Activated naive CD8-positive, alpha-beta T cell treated with anti-CD3 and anti-CD28 coated beads, Interleukin-2, amount 50 U/mL, for 24 hours (primary cell): Measurements from ENCODE around the gene ENO2.

Source experiments
- ATAC-seq: fragments of 150-1000 bp; cut with Tn5 transposase; one replicate; pipeline ENCODE4 v1.10.0; 2021
- DNase-seq: peaks from one replicate; pipeline ENCODE4 v3.0.0; 2021
- H3K27ac Mint-ChIP-seq: one replicate; pipeline ENCODE4 v1.8.0; 2021; ENCODE audit warnings: mild to moderate bottlenecking, mixed read lengths
- H3K27me3 Mint-ChIP-seq: one replicate; pipeline ENCODE4 v1.8.0; 2021; ENCODE audit warnings: mixed read lengths
- H3K36me3 Mint-ChIP-seq: one replicate; pipeline ENCODE4 v1.8.0; 2021; ENCODE audit warnings: low read depth, mixed read lengths
- H3K4me1 Mint-ChIP-seq: one replicate; pipeline ENCODE4 v1.8.0; 2021; ENCODE audit warnings: mixed read lengths
- H3K4me3 Mint-ChIP-seq: one replicate; pipeline ENCODE4 v1.8.0; 2021; ENCODE audit warnings: mild to moderate bottlenecking, moderate library complexity, mixed read lengths
- H3K9me3 Mint-ChIP-seq: one replicate; pipeline ENCODE4 v1.8.0; 2021; ENCODE audit warnings: mixed read lengths

The ENO2 gene

GRCh38 chr12:6914947-6915788 is 788 bp downstream of the ENO2 start:
- DNase-seq (no peak), ATAC-seq (peak; percentile 25)
- H3K36me3 Mint-ChIP-seq = peaks cover 15% of the 10 kb centered on the region

DNA sequence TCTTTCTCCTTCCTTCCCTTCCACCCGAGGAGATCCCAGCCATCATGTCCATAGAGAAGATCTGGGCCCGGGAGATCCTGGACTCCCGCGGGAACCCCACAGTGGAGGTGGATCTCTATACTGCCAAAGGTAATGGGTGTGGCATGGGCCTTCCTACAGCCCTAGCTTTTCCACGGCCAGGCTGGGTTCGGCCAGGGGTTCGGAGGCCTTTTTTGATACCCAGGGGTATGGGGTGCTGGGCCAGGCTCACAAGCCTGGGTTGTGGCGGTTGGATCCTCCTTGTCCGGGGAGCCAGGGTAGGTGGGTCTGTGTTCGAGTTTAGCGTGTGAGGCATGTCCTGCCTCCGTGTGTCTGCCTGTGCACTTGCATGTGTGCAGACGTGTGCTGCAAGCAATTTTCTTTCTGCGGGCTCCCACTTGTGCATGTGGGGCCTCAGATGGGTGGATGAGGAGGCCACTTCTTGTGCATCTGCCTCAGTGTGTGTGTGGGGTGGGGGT is 1.5 kb downstream of the ENO2 start:
- ATAC-seq (no peak), DNase-seq (no peak)
- H3K36me3 Mint-ChIP-seq = peaks cover 15% of the 10 kb centered on the region
- H3K9me3 Mint-ChIP-seq = no peaks in the 10 kb centered on the region
- peak overlapping the region; percentile 93 for H3K4me3 Mint-ChIP-seq
- H3K27ac Mint-ChIP-seq = peak overlapping the region; percentile 42
- H3K4me1 Mint-ChIP-seq = peaks cover 34% of the 10 kb centered on the region
- peaks cover 2% of the 10 kb centered on the region for H3K27me3 Mint-ChIP-seq

More at GRCh38 chr12:6914947-6915788, 788 bp downstream of the ENO2 start:
- Mint-ChIP-seq H3K27me3 (peaks cover 2% of the 10 kb centered on the region), H3K4me1 (peaks cover 34% of the 10 kb centered on the region), H3K4me3 (peak overlapping the region; percentile 93), H3K27ac (peak overlapping the region; percentile 81), H3K9me3 (no peaks in the 10 kb centered on the region)

DNA sequence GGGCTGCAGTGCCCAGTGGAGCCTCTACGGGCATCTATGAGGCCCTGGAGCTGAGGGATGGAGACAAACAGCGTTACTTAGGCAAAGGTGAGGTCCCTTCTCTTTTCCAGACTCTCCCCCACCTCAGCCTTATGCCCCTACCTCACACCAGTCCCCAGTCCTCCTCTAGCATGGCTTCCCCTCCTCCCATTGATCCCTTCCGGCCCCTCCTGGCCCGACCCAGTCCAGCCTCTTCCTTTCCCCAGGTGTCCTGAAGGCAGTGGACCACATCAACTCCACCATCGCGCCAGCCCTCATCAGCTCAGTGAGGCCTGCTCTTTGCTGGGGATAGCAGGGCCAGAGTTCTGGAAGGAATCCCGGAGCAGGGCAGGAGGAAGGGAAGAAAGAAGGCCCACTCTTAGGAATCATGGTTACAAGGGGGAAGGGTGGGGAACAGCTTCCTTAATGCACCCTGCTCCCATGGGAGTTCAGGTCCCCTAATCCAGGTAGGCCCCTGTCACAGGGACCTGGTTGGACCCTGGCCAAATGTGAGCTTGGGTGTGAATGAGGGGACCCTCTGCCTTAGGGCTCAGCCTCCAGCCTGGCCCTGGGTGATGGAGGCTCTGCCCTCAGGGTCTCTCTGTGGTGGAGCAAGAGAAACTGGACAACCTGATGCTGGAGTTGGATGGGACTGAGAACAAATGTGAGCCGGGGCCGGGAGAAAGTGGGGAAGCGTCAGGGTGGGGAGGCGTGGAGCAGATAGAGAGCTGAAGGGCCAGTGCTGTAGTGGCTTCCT is 2.2 kb downstream of the ENO2 start:
- Mint-ChIP-seq H3K4me1 (peaks cover 34% of the 10 kb centered on the region), H3K4me3 (no peak overlapping the region)

DNA sequence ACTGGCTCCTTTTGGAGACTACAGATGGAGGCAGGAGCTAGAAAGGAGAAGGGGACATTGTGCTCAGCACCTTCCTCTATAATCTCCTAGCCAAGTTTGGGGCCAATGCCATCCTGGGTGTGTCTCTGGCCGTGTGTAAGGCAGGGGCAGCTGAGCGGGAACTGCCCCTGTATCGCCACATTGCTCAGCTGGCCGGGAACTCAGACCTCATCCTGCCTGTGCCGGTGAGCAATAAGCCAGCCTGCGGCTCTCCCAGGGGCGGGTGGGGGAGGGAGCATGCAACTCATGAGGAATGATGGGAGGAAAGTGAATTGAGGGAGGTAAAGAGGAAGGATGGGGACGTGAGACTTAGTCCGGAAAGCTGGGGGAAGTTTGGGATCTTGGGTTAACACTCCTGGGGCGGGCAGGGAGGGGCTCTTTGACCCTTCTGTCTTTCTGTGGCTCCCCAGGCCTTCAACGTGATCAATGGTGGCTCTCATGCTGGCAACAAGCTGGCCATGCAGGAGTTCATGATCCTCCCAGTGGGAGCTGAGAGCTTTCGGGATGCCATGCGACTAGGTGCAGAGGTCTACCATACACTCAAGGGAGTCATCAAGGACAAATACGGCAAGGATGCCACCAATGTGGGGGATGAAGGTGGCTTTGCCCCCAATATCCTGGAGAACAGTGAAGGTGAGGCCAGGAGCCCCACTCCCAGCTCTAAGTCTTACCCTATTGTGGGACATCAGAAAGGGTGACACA is 3.3 kb downstream of the ENO2 start:
- peaks cover 39% of the 10 kb centered on the region for H3K4me1 Mint-ChIP-seq
- H3K4me3 Mint-ChIP-seq = no peak overlapping the region
- no peak overlapping the region for H3K27ac Mint-ChIP-seq
- no peaks in the 10 kb centered on the region for H3K9me3 Mint-ChIP-seq
- DNase-seq (no peak), ATAC-seq (no peak)
- peaks cover 2% of the 10 kb centered on the region for H3K27me3 Mint-ChIP-seq
- peaks cover 15% of the 10 kb centered on the region for H3K36me3 Mint-ChIP-seq

More for the DNA sequence above, 2.2 kb downstream of the ENO2 start:
- Mint-ChIP-seq H3K9me3 (no peaks in the 10 kb centered on the region), H3K27me3 (peaks cover 2% of the 10 kb centered on the region), H3K36me3 (peaks cover 15% of the 10 kb centered on the region), H3K27ac (no peak overlapping the region)
- no peak for ATAC-seq
- DNase-seq = no peak

- DNase-seq (no peak), ATAC-seq (no peak)
- H3K9me3 Mint-ChIP-seq = no peaks in the 10 kb centered on the region
- peak overlapping the region; percentile 36 for H3K27ac Mint-ChIP-seq
- no peak overlapping the region for H3K4me3 Mint-ChIP-seq
- H3K4me1 Mint-ChIP-seq = peaks cover 44% of the 10 kb centered on the region
- no peaks in the 10 kb centered on the region for H3K27me3 Mint-ChIP-seq
- H3K36me3 Mint-ChIP-seq = peaks cover 17% of the 10 kb centered on the region
Observed at GRCh38 chr12:6919588-6919987, 5.2 kb downstream of the ENO2 start.

GRCh38 chr12:6921539-6921938 is 7.2 kb downstream of the ENO2 start:
- no peak overlapping the region for H3K4me3 Mint-ChIP-seq

DNA sequence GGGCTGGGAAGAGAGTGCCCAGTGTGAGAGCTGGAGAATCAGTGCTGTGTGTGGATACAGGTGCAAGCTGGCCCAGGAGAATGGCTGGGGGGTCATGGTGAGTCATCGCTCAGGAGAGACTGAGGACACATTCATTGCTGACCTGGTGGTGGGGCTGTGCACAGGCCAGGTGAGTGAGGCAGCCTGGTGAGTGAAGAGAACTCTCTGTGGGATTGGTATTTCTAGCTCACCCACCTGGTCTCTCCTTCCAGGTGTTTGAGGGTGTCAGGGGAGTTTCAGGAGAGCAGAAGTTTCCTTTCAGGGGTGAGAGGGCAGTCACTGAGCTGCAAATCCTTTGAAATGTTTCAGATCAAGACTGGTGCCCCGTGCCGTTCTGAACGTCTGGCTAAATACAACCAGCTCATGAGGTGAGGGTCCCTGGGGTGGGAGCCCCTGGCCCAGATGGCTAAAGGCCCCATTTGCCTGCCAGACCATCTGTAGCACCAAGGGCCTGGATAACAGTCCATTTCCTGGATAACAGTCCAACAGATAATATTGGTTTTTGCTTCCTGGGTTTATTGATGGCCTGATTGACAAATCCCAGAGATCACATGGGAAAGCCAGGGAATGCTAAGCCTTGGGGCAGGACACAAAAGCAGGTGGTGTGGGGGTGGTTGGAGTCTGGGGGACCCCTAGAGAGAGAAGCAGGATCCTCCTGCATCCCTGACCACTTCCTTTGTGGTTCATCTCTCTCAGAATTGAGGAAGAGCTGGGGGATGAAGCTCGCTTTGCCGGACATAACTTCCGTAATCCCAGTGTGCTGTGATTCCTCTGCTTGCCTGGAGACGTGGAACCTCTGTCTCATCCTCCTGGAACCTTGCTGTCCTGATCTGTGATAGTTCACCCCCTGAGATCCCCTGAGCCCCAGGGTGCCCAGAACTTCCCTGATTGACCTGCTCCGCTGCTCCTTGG is 7.9 kb downstream of the ENO2 start:
- no peaks in the 10 kb centered on the region for H3K9me3 Mint-ChIP-seq
- ATAC-seq = no peak
- no peak overlapping the region for H3K27ac Mint-ChIP-seq
- peaks cover 15% of the 10 kb centered on the region for H3K36me3 Mint-ChIP-seq
- peaks cover 39% of the 10 kb centered on the region for H3K4me1 Mint-ChIP-seq
- no peak for DNase-seq
- no peak overlapping the region for H3K4me3 Mint-ChIP-seq
- no peaks in the 10 kb centered on the region for H3K27me3 Mint-ChIP-seq

More at GRCh38 chr12:6921539-6921938, 7.2 kb downstream of the ENO2 start:
- H3K9me3 Mint-ChIP-seq = no peaks in the 10 kb centered on the region
- no peak overlapping the region for H3K27ac Mint-ChIP-seq
- no peaks in the 10 kb centered on the region for H3K27me3 Mint-ChIP-seq
- ATAC-seq (no peak), DNase-seq (no peak)
- H3K4me1 Mint-ChIP-seq = peaks cover 34% of the 10 kb centered on the region
- H3K36me3 Mint-ChIP-seq = peaks cover 15% of the 10 kb centered on the region

GRCh38 chr12:6923003-6923732 is 8.8 kb downstream of the ENO2 start:
- H3K9me3 Mint-ChIP-seq = no peaks in the 10 kb centered on the region
- H3K36me3 Mint-ChIP-seq = peaks cover 13% of the 10 kb centered on the region
- ATAC-seq (no peak), DNase-seq (no peak)
- H3K4me1 Mint-ChIP-seq = peaks cover 39% of the 10 kb centered on the region
- H3K27me3 Mint-ChIP-seq = no peaks in the 10 kb centered on the region
- no peak overlapping the region for H3K27ac Mint-ChIP-seq
- no peak overlapping the region for H3K4me3 Mint-ChIP-seq

GRCh38 chr12:6923851-6924250 is 9.5 kb downstream of the ENO2 start:
- DNase-seq (no peak), ATAC-seq (no peak)
- no peak overlapping the region for H3K4me3 Mint-ChIP-seq
- peaks cover 43% of the 10 kb centered on the region for H3K4me1 Mint-ChIP-seq
- no peaks in the 10 kb centered on the region for H3K27me3 Mint-ChIP-seq
- H3K36me3 Mint-ChIP-seq = peaks cover 13% of the 10 kb centered on the region
- H3K9me3 Mint-ChIP-seq = no peaks in the 10 kb centered on the region
- no peak overlapping the region for H3K27ac Mint-ChIP-seq

- no peak for DNase-seq
- H3K36me3 Mint-ChIP-seq = peaks cover 2% of the 10 kb centered on the region
Observed at GRCh38 chr12:6925239-6925539, 10.8 kb downstream of the ENO2 start.

GRCh38 chr12:6925540-6926279 is 11.3 kb downstream of the ENO2 start:
- H3K4me1 Mint-ChIP-seq = peaks cover 51% of the 10 kb centered on the region
- H3K9me3 Mint-ChIP-seq = no peaks in the 10 kb centered on the region
- H3K27me3 Mint-ChIP-seq = no peaks in the 10 kb centered on the region
- DNase-seq = no peak
- peaks cover 2% of the 10 kb centered on the region for H3K36me3 Mint-ChIP-seq
- no peak overlapping the region for H3K4me3 Mint-ChIP-seq
- no peak for ATAC-seq
- H3K27ac Mint-ChIP-seq = peak overlapping the region; percentile 46

More at GRCh38 chr12:6925239-6925539, 10.8 kb downstream of the ENO2 start:
- Mint-ChIP-seq H3K9me3 (no peaks in the 10 kb centered on the region), H3K4me1 (peaks cover 49% of the 10 kb centered on the region), H3K27me3 (no peaks in the 10 kb centered on the region), H3K27ac (no peak overlapping the region), H3K4me3 (no peak overlapping the region)
- no peak for ATAC-seq

GRCh38 chr12:6927379-6928021 is 13.1 kb downstream of the ENO2 start, which contains the start of gene ATN1:
Gene ATN1 (plus strand): TSS chr12:6927959. CDS start chr12:6934002, 6,043 bp downstream.
- Mint-ChIP-seq H3K4me1 (peaks cover 57% of the 10 kb centered on the region), H3K27ac (peak within 1 kb of the TSS; percentile 91)

More at GRCh38 chr12:6927379-6928021, 13.1 kb downstream of the ENO2 start, which contains the start of gene ATN1:
- ATAC-seq = peak; percentile 15
- peak; percentile 52 for DNase-seq
- H3K4me3 Mint-ChIP-seq = peak within 1 kb of the TSS; percentile 85
- peaks cover 6% of the 10 kb centered on the region for H3K36me3 Mint-ChIP-seq
- no peaks in the 10 kb centered on the region for H3K9me3 Mint-ChIP-seq
- no peaks in the 10 kb centered on the region for H3K27me3 Mint-ChIP-seq
